SK-N-SH (cell line): ENCODE data around the gene SLC16A12.

Source experiments
- TF ChIP-seq, protein P1 (sequence below): IDR thresholded peaks from 2 replicates; pipeline ENCODE4 v1.6.1; 2012; ENCODE audit warnings: mild to moderate bottlenecking, low read depth, low read length, moderate library complexity
- TF ChIP-seq, protein P2 (sequence below): fragments of 200-600 bp; sonication (generic); IDR thresholded peaks from 2 replicates; pipeline ENCODE4 v1.6.1; 2017; ENCODE audit warnings: antibody characterized with exemption, mild to moderate bottlenecking, moderate library complexity

GRCh38 chr10:89404104-89405047 is 131.0 kb downstream of the SLC16A12 start:
- TF ChIP-seq, protein P1, sequence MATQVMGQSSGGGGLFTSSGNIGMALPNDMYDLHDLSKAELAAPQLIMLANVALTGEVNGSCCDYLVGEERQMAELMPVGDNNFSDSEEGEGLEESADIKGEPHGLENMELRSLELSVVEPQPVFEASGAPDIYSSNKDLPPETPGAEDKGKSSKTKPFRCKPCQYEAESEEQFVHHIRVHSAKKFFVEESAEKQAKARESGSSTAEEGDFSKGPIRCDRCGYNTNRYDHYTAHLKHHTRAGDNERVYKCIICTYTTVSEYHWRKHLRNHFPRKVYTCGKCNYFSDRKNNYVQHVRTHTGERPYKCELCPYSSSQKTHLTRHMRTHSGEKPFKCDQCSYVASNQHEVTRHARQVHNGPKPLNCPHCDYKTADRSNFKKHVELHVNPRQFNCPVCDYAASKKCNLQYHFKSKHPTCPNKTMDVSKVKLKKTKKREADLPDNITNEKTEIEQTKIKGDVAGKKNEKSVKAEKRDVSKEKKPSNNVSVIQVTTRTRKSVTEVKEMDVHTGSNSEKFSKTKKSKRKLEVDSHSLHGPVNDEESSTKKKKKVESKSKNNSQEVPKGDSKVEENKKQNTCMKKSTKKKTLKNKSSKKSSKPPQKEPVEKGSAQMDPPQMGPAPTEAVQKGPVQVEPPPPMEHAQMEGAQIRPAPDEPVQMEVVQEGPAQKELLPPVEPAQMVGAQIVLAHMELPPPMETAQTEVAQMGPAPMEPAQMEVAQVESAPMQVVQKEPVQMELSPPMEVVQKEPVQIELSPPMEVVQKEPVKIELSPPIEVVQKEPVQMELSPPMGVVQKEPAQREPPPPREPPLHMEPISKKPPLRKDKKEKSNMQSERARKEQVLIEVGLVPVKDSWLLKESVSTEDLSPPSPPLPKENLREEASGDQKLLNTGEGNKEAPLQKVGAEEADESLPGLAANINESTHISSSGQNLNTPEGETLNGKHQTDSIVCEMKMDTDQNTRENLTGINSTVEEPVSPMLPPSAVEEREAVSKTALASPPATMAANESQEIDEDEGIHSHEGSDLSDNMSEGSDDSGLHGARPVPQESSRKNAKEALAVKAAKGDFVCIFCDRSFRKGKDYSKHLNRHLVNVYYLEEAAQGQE, result no peak
- TF ChIP-seq, protein P2, sequence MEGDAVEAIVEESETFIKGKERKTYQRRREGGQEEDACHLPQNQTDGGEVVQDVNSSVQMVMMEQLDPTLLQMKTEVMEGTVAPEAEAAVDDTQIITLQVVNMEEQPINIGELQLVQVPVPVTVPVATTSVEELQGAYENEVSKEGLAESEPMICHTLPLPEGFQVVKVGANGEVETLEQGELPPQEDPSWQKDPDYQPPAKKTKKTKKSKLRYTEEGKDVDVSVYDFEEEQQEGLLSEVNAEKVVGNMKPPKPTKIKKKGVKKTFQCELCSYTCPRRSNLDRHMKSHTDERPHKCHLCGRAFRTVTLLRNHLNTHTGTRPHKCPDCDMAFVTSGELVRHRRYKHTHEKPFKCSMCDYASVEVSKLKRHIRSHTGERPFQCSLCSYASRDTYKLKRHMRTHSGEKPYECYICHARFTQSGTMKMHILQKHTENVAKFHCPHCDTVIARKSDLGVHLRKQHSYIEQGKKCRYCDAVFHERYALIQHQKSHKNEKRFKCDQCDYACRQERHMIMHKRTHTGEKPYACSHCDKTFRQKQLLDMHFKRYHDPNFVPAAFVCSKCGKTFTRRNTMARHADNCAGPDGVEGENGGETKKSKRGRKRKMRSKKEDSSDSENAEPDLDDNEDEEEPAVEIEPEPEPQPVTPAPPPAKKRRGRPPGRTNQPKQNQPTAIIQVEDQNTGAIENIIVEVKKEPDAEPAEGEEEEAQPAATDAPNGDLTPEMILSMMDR, result no peak
